HG02970 (cell line): Measurements from ENCODE around the gene TRAK1.

Experiments
- ATAC-seq: cut with Tn5 transposase; IDR thresholded peaks from one replicate; pipeline ENCODE4 v1.9.1; 2021; ENCODE audit warnings: mild to moderate bottlenecking, moderate library complexity, moderate number of reproducible peaks; ENCODE audit not compliant: unreplicated experiment, low FRiP score

Gene TRAK1

GRCh38 chr3:42228796-42229195 lies 137.6 kb downstream of the TRAK1 start:
- ATAC-seq = no peak

GRCh38 chr3:42229266-42229941 lies 138.2 kb downstream of the TRAK1 start:
- ATAC-seq = no peak

GRCh38 chr3:42229942-42230688 lies 139.0 kb downstream of the TRAK1 start:
- ATAC-seq = no peak

GRCh38 chr3:42230860-42231259 lies 139.7 kb downstream of the TRAK1 start:
- no peak for ATAC-seq

GRCh38 chr3:42235532-42235931 lies 144.4 kb downstream of the TRAK1 start:
- no peak for ATAC-seq

- no peak for ATAC-seq
Observed at GRCh38 chr3:42236611-42237010, 145.5 kb downstream of the TRAK1 start.

GRCh38 chr3:42246091-42246490 lies 154.9 kb downstream of the TRAK1 start:
- no peak for ATAC-seq

GRCh38 chr3:42247576-42248027 lies 156.4 kb downstream of the TRAK1 start:
- no peak for ATAC-seq

- ATAC-seq = no peak
Observed at GRCh38 chr3:42250761-42251160, 159.6 kb downstream of the TRAK1 start.

- no peak for ATAC-seq
Observed at GRCh38 chr3:42254566-42254965, 163.4 kb downstream of the TRAK1 start.

- ATAC-seq = no peak
Observed at GRCh38 chr3:42256135-42256819, 165.1 kb downstream of the TRAK1 start.

- no peak for ATAC-seq
Observed at GRCh38 chr3:42257007-42257406, 165.8 kb downstream of the TRAK1 start.

GRCh38 chr3:42262525-42262924 lies 171.4 kb downstream of the TRAK1 start:
- no peak for ATAC-seq

GRCh38 chr3:42263354-42264346 lies 172.5 kb downstream of the TRAK1 start:
- ATAC-seq = no peak

- ATAC-seq = no peak
Observed at GRCh38 chr3:42264399-42265058, 173.4 kb downstream of the TRAK1 start.

- no peak for ATAC-seq
Observed at GRCh38 chr3:42265059-42265991, 174.2 kb downstream of the TRAK1 start.

GRCh38 chr3:42266085-42266484 lies 174.9 kb downstream of the TRAK1 start, which contains the start of gene CCK:
Gene CCK (minus strand): TSS chr3:42266185. CDS start chr3:42263630, 2,555 bp downstream.
- no peak for ATAC-seq

GRCh38 chr3:42267878-42268277 lies 176.7 kb downstream of the TRAK1 start:
- no peak for ATAC-seq
